Activated T-helper 17 cell treated with anti-CD3 and anti-CD28 coated beads, Interleukin-2, amount 50 U/mL, for 72 hours (primary cell): ENCODE data around the gene CSNK1G1. TPM values are rescaled to one million over a fixed set of nuclear protein-coding genes. Genes with fewer than 3 reads are reported as not detected.

ENCODE experiments used
- ATAC-seq: fragments of 150-1000 bp; cut with Tn5 transposase; replicated peaks from 2 replicates; pipeline ENCODE4 v1.10.0; 2021; ENCODE audit warnings: mild to moderate bottlenecking, moderate library complexity
- H3K27ac Mint-ChIP-seq: one replicate; pipeline ENCODE4 v1.8.0; 2022; ENCODE audit warnings: mixed read lengths
- H3K27me3 Mint-ChIP-seq: one replicate; pipeline ENCODE4 v1.8.0; 2022; ENCODE audit warnings: mixed read lengths
- H3K36me3 Mint-ChIP-seq: one replicate; pipeline ENCODE4 v1.8.0; 2022; ENCODE audit warnings: low read depth, mild to moderate bottlenecking, mixed read lengths
- H3K4me1 Mint-ChIP-seq: one replicate; pipeline ENCODE4 v1.8.0; 2022; ENCODE audit warnings: mixed read lengths
- H3K4me3 Mint-ChIP-seq: one replicate; pipeline ENCODE4 v1.8.0; 2022; ENCODE audit warnings: mild to moderate bottlenecking, mixed read lengths
- H3K9me3 Mint-ChIP-seq: one replicate; pipeline ENCODE4 v1.8.0; 2022; ENCODE audit warnings: mixed read lengths
- total RNA-seq, 2 donors: library from RNA; stranded (reverse); gene quantifications; one replicate each; pipeline ENCODE4 v1.2.3, GENCODE V29; 2022

Gene CSNK1G1
- total RNA-seq, 2 donors from 2014 or later, result 34.5 to 38.0 TPM

- peaks cover 4% of the 10 kb centered on the region for H3K4me1 Mint-ChIP-seq
- H3K9me3 Mint-ChIP-seq, result no peaks in the 10 kb centered on the region
- no peak overlapping the region for H3K4me3 Mint-ChIP-seq
- H3K36me3 Mint-ChIP-seq, result peaks cover 55% of the 10 kb centered on the region
- no peak for ATAC-seq
- H3K27ac Mint-ChIP-seq, result no peak overlapping the region
- H3K27me3 Mint-ChIP-seq, result no peaks in the 10 kb centered on the region
Measured at GRCh38 chr15:64191971-64192830, 163.8 kb downstream of the CSNK1G1 start.

DNA sequence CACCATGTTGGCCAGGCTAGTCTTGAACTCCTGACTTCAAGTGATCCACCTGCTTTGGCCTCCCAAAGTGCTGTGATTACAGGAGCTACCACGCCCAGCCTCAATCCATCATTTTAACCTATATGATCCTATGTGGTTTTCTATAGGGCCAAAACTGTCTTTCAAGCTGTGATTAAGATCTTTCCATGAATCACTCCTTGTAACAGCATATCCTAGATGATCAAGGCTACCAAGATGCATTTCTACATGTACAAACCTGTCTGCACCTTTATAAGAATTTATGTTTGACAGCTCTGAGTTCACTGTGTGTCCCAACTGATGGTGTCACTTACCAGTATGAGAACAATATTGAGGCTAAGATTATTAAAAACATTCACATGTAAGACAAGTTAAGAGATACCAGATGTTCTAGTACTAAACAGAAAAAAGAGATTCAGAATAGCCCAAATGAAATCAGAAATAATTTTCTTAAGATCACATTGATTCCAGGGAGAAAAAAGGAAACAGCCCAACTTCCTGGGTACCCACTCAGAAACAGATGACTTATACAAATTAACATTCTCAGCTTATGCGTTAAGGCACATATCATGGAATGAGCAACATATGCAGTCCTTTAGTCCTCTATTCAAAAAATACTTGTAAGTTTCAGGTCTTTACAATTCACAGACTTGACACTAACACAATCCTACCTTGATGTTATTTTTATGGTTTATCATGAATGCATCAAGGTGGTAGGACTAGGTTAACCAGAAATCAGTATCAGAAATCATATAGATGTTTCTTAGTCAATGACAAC is 168.4 kb downstream of the CSNK1G1 start:
- Mint-ChIP-seq H3K4me3 (peak overlapping the region; percentile 62), H3K9me3 (no peaks in the 10 kb centered on the region), H3K27me3 (no peaks in the 10 kb centered on the region), H3K36me3 (peaks cover 53% of the 10 kb centered on the region), H3K27ac (peak overlapping the region; percentile 90), H3K4me1 (peaks cover 4% of the 10 kb centered on the region)
- ATAC-seq, result peak; percentile 51

DNA sequence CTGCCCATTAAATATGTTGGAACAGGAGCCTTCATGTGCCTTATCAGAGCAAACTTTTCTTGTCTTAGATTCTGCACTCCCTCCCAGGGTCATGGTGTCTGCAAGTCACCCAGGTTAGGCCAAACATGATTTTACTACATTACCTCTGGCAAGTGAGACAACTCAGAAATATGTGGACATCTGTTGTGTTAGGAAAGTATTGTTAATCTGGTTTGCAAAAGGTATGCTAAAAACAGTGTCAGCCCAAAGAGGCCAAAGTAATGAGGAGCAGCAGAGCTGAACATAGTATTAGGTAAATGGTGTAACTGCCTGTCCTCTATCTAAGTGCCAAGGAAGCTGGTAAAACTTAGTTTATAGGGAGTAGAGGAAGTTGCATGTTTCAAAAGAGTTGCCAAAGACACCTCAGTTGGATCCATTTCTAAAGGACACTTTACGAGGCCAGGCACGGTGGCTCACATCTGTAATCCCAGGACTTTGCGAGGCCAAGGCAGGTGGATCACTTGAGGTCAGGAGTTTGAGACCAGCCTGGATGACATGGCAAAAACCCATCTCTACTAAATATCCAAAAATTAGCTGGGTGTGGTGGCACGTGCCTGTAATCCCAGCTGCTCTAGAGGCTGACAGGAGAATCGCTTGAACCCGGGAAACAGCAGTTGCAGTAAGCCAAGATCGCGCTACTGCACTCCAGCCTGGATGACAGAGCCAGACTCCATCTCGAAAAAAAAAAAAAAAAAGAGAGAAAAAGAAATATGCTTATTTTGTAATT is 170.6 kb downstream of the CSNK1G1 start:
- no peak for ATAC-seq
- H3K36me3 Mint-ChIP-seq, result peaks cover 76% of the 10 kb centered on the region
- H3K4me1 Mint-ChIP-seq, result peaks cover 4% of the 10 kb centered on the region
- no peak overlapping the region for H3K4me3 Mint-ChIP-seq
- H3K27me3 Mint-ChIP-seq, result no peaks in the 10 kb centered on the region
- H3K9me3 Mint-ChIP-seq, result no peaks in the 10 kb centered on the region
- H3K27ac Mint-ChIP-seq, result no peak overlapping the region

DNA sequence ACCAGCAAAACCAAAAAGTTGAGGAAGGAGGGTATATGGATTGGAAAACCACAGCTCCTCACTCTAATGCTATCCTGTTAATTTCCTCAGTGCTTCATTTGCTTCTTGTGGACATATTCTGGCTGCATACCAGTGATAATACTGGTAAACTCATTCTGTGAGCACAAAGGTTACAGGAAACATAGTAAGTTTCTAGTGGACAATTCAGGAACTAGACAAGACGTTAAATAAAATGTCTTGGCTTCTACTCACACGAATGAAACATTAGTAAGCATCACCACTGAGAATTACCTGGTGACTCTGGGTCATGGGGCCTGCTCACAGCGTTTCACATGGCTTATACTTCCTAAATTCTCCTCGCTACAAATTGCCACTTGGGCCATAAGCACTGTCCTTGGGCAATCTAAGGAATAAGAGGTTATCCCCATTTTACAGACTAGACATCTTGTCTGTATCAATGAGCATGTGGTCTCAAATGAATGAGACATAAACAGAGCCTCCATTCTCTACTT is 173.1 kb downstream of the CSNK1G1 start:
- Mint-ChIP-seq H3K27me3 (no peaks in the 10 kb centered on the region), H3K27ac (no peak overlapping the region), H3K36me3 (peaks cover 76% of the 10 kb centered on the region), H3K4me3 (no peak overlapping the region), H3K4me1 (no peaks in the 10 kb centered on the region), H3K9me3 (no peaks in the 10 kb centered on the region)
- no peak for ATAC-seq

DNA sequence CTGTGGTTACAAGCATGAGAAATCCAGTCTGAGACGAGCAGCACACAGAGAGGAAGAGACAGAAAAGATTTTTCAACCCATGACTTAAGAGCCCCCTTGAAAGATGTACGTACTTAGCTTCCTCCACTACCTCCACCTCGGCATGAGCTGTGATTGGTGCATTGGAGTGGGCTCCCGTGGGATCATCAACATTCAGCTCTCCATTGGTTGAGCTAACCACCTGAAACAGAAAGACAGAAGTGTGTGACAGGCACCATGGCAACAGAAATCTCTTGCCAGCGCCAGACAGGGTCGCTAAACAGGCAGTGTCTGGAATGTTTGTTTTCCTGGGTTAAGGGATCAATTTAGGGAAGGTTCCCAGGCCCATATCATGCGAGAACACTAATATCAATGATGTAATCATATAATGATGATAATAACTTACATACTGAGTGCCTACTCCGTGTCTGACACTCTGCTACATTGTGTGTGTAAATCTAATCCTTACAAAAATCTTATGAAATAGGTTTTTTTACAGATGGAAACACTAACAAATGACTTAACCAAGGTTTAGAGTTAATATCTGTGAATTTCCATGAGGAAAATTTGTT is 175.6 kb downstream of the CSNK1G1 start:
- H3K36me3 Mint-ChIP-seq, result peaks cover 83% of the 10 kb centered on the region
- H3K27me3 Mint-ChIP-seq, result no peaks in the 10 kb centered on the region
- H3K9me3 Mint-ChIP-seq, result no peaks in the 10 kb centered on the region
- no peak for ATAC-seq
- no peak overlapping the region for H3K27ac Mint-ChIP-seq
- H3K4me3 Mint-ChIP-seq, result no peak overlapping the region
- no peaks in the 10 kb centered on the region for H3K4me1 Mint-ChIP-seq

GRCh38 chr15:64166102-64166890 is 189.7 kb downstream of the CSNK1G1 start:
- no peaks in the 10 kb centered on the region for H3K9me3 Mint-ChIP-seq
- H3K4me1 Mint-ChIP-seq, result peaks cover 27% of the 10 kb centered on the region
- peaks cover 24% of the 10 kb centered on the region for H3K36me3 Mint-ChIP-seq
- H3K27me3 Mint-ChIP-seq, result no peaks in the 10 kb centered on the region
- peak overlapping the region; percentile 91 for H3K27ac Mint-ChIP-seq
- no peak for ATAC-seq
- peak overlapping the region; percentile 60 for H3K4me3 Mint-ChIP-seq

- Mint-ChIP-seq H3K27ac (peak overlapping the region; percentile 96), H3K4me3 (peak overlapping the region; percentile 93), H3K36me3 (peaks cover 33% of the 10 kb centered on the region), H3K27me3 (no peaks in the 10 kb centered on the region), H3K9me3 (no peaks in the 10 kb centered on the region), H3K4me1 (peaks cover 36% of the 10 kb centered on the region)
- ATAC-seq, result no peak
Measured at GRCh38 chr15:64164436-64164835, 191.5 kb downstream of the CSNK1G1 start.

DNA sequence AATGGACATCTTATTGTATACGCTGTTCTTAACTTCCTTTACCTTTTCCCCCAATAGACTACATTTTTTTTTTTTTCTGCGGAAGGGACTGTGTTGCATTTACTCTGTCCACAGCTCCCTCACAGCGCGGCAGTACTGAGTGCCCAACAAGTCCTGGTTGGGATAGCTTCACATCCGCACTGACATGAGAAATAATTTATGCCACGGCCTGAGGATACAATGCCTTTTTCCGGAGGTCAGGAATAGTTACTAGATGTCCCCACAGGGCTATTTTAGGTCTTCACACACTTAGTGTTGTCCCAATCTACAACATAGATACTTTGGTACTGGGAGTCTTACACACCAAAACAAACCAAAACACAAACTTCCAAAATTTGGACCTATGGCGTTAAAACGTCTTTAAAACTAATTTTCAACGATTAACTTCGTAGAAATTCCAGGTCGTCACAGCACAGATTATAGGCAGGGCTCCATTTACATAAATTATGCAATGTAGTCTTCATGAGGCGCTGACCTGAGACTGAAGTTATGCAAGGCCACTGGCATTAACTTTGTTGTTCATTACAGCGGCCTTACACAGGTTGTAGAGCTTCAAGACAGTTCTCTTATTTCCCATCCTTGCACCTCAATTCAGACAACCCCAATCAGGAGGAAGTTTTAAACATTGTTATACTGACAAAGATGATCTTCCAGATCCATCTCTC is 192.2 kb downstream of the CSNK1G1 start:
- H3K4me1 Mint-ChIP-seq, result peaks cover 38% of the 10 kb centered on the region
- peak overlapping the region; percentile 93 for H3K4me3 Mint-ChIP-seq
- peak; percentile 0 for ATAC-seq
- no peaks in the 10 kb centered on the region for H3K9me3 Mint-ChIP-seq
- peaks cover 40% of the 10 kb centered on the region for H3K36me3 Mint-ChIP-seq
- H3K27me3 Mint-ChIP-seq, result no peaks in the 10 kb centered on the region
- H3K27ac Mint-ChIP-seq, result peak overlapping the region; percentile 96

- Mint-ChIP-seq H3K9me3 (no peaks in the 10 kb centered on the region), H3K4me1 (peaks cover 46% of the 10 kb centered on the region), H3K36me3 (peaks cover 47% of the 10 kb centered on the region), H3K27ac (peak within 1 kb of the TSS; percentile 96), H3K27me3 (no peaks in the 10 kb centered on the region), H3K4me3 (peak within 1 kb of the TSS; percentile 93)
- peak; percentile 94 for ATAC-seq
Measured at GRCh38 chr15:64162869-64163658, 192.9 kb downstream of the CSNK1G1 start, which contains the start of gene PPIB. PPIB (minus strand) TSS chr15:64163022; CDS start chr15:64162986, 36 bp downstream.

GRCh38 chr15:64162478-64162868 is 193.5 kb downstream of the CSNK1G1 start:
- ATAC-seq, result peak; percentile 33
- Mint-ChIP-seq H3K4me1 (peaks cover 48% of the 10 kb centered on the region), H3K4me3 (peak overlapping the region; percentile 93), H3K27me3 (no peaks in the 10 kb centered on the region), H3K27ac (peak overlapping the region; percentile 96), H3K9me3 (no peaks in the 10 kb centered on the region), H3K36me3 (peaks cover 53% of the 10 kb centered on the region)

DNA sequence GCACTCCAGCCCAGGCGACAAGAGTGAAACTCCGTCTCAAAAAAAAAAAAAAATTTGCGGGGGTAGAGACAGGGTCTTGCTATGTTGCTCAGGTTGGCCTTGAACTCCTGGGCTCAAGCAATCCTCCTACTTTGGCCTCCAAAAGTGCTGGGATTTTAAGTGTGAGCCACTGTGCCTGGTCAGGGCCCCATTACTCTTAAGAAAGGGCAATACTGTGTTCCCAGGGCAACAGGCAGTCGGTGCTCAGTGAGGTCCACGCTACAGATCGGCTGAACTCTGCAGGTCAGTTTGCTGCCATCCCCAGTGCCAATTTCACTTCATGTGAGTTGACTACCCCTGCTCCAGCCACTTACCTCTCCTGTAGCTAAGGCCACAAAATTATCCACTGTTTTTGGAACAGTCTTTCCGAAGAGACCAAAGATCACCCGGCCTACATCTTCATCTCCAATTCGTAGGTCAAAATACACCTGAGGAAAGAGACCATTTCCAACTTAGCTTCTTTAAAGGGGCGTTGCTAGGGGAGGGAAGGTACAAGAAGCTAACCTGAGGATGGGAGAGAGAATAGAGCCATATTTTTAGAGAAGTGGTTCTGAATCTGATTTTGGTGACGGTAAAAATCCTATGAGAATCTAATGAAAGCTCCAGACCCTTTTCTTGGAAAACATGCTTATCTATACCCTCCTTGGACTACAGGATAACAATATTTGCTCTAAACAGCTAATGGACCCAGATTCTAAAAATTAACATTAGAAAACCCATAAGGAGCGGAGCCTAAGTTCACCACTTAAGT is 194.1 kb downstream of the CSNK1G1 start:
- Mint-ChIP-seq H3K27me3 (no peaks in the 10 kb centered on the region), H3K27ac (peak overlapping the region; percentile 96), H3K9me3 (no peaks in the 10 kb centered on the region), H3K4me3 (peak overlapping the region; percentile 93), H3K4me1 (peaks cover 43% of the 10 kb centered on the region), H3K36me3 (peaks cover 59% of the 10 kb centered on the region)
- no peak for ATAC-seq
